ENCODE data around the gene PSMD2.

The PSMD2 gene

GRCh38 chr3:184350618-184351017 is 51.6 kb downstream of the PSMD2 start:
- H3K9ac ChIP-seq (ENCODE audit: low read length in 2 of 2), result no peak overlapping the region
- H3K27ac ChIP-seq (ENCODE audit: low read length), result no peak overlapping the region
- H3K27me3 ChIP-seq (ENCODE audit: control insufficient read depth in 1 of 2, insufficient read depth in 2 of 2, low read length in 2 of 2), result no peaks in the 10 kb centered on the region
- peaks cover 3 to 6% of the 10 kb centered on the region in 2 donors for H3K36me3 ChIP-seq (ENCODE audit: control insufficient read depth in 2 of 2, insufficient read depth in 2 of 2, low read length in 2 of 2)
- H3K9me3 ChIP-seq (ENCODE audit: control insufficient read depth in 2 of 2, low read length in 2 of 2), result no peaks in the 10 kb centered on the region
- H3K4me3 ChIP-seq (ENCODE audit: low read length in 2 of 2), result no peak overlapping the region
- H3K4me1 ChIP-seq (ENCODE audit: control insufficient read depth, insufficient read depth, low read length), result peaks cover 9% of the 10 kb centered on the region

- H3K9ac ChIP-seq (ENCODE audit: low read length in 2 of 2), result no peak overlapping the region
- H3K36me3 ChIP-seq (ENCODE audit: control insufficient read depth in 2 of 2, insufficient read depth in 2 of 2, low read length in 2 of 2), result peaks cover 5 to 7% of the 10 kb centered on the region in 2 donors
- no peak overlapping the region for H3K27ac ChIP-seq (ENCODE audit: low read length)
- no peaks in the 10 kb centered on the region for H3K27me3 ChIP-seq (ENCODE audit: control insufficient read depth in 1 of 2, insufficient read depth in 2 of 2, low read length in 2 of 2)
- H3K9me3 ChIP-seq (ENCODE audit: control insufficient read depth in 2 of 2, low read length in 2 of 2), result no peaks in the 10 kb centered on the region
- peaks cover 6% of the 10 kb centered on the region for H3K4me1 ChIP-seq (ENCODE audit: control insufficient read depth, insufficient read depth, low read length)
- no peak overlapping the region for H3K4me3 ChIP-seq (ENCODE audit: low read length in 2 of 2)
Measured at GRCh38 chr3:184351511-184352148, 52.6 kb downstream of the PSMD2 start.

GRCh38 chr3:184352149-184352785 is 53.2 kb downstream of the PSMD2 start:
- H3K27me3 ChIP-seq (ENCODE audit: control insufficient read depth in 1 of 2, insufficient read depth in 2 of 2, low read length in 2 of 2), result no peaks in the 10 kb centered on the region

GRCh38 chr3:184352897-184353545 is 54.0 kb downstream of the PSMD2 start:
- H3K27me3 ChIP-seq (ENCODE audit: control insufficient read depth in 1 of 2, insufficient read depth in 2 of 2, low read length in 2 of 2), result no peaks in the 10 kb centered on the region
- H3K9ac ChIP-seq (ENCODE audit: low read length in 2 of 2), result no peak overlapping the region
- no peak overlapping the region for H3K4me3 ChIP-seq (ENCODE audit: low read length in 2 of 2)
- no peak overlapping the region for H3K27ac ChIP-seq (ENCODE audit: low read length)
- peaks cover 9 to 11% of the 10 kb centered on the region in 2 donors for H3K36me3 ChIP-seq (ENCODE audit: control insufficient read depth in 2 of 2, insufficient read depth in 2 of 2, low read length in 2 of 2)
- H3K9me3 ChIP-seq (ENCODE audit: control insufficient read depth in 2 of 2, low read length in 2 of 2), result no peaks in the 10 kb centered on the region
- peaks cover 6% of the 10 kb centered on the region for H3K4me1 ChIP-seq (ENCODE audit: control insufficient read depth, insufficient read depth, low read length)

More at GRCh38 chr3:184352149-184352785, 53.2 kb downstream of the PSMD2 start:
- no peak overlapping the region for H3K27ac ChIP-seq (ENCODE audit: low read length)
- peaks cover 9 to 10% of the 10 kb centered on the region in 2 donors for H3K36me3 ChIP-seq (ENCODE audit: control insufficient read depth in 2 of 2, insufficient read depth in 2 of 2, low read length in 2 of 2)
- no peak overlapping the region for H3K4me3 ChIP-seq (ENCODE audit: low read length in 2 of 2)
- H3K4me1 ChIP-seq (ENCODE audit: control insufficient read depth, insufficient read depth, low read length), result peaks cover 6% of the 10 kb centered on the region
- no peaks in the 10 kb centered on the region for H3K9me3 ChIP-seq (ENCODE audit: control insufficient read depth in 2 of 2, low read length in 2 of 2)
- H3K9ac ChIP-seq (ENCODE audit: low read length in 2 of 2), result no peak overlapping the region

- no peak overlapping the region for H3K9ac ChIP-seq (ENCODE audit: low read length in 2 of 2)
- no peaks in the 10 kb centered on the region for H3K27me3 ChIP-seq (ENCODE audit: control insufficient read depth in 1 of 2, insufficient read depth in 2 of 2, low read length in 2 of 2)
- H3K36me3 ChIP-seq (ENCODE audit: control insufficient read depth in 2 of 2, insufficient read depth in 2 of 2, low read length in 2 of 2), result peaks cover 9 to 15% of the 10 kb centered on the region in 2 donors
- H3K4me1 ChIP-seq (ENCODE audit: control insufficient read depth, insufficient read depth, low read length), result peaks cover 6% of the 10 kb centered on the region
- H3K27ac ChIP-seq (ENCODE audit: low read length), result no peak overlapping the region
- H3K9me3 ChIP-seq (ENCODE audit: control insufficient read depth in 2 of 2, low read length in 2 of 2), result no peaks in the 10 kb centered on the region
- no peak overlapping the region for H3K4me3 ChIP-seq (ENCODE audit: low read length in 2 of 2)
Measured at GRCh38 chr3:184353546-184353941, 54.5 kb downstream of the PSMD2 start.

GRCh38 chr3:184354121-184354728 is 55.2 kb downstream of the PSMD2 start:
- Histone ChIP-seq H3K4me1 (ENCODE audit: control insufficient read depth, insufficient read depth, low read length) (peaks cover 6% of the 10 kb centered on the region), H3K27me3 (ENCODE audit: control insufficient read depth in 1 of 2, insufficient read depth in 2 of 2, low read length in 2 of 2) (no peaks in the 10 kb centered on the region), H3K27ac (ENCODE audit: low read length) (no peak overlapping the region), H3K9me3 (ENCODE audit: control insufficient read depth in 2 of 2, low read length in 2 of 2) (no peaks in the 10 kb centered on the region), H3K9ac (ENCODE audit: low read length in 2 of 2) (no peak overlapping the region), H3K36me3 (ENCODE audit: control insufficient read depth in 2 of 2, insufficient read depth in 2 of 2, low read length in 2 of 2) (peaks cover 9 to 15% of the 10 kb centered on the region in 2 donors), H3K4me3 (ENCODE audit: low read length in 2 of 2) (no peak overlapping the region)

GRCh38 chr3:184354754-184355153 is 55.7 kb downstream of the PSMD2 start:
- Histone ChIP-seq H3K36me3 (ENCODE audit: control insufficient read depth in 2 of 2, insufficient read depth in 2 of 2, low read length in 2 of 2) (peaks cover 9 to 15% of the 10 kb centered on the region in 2 donors), H3K27me3 (ENCODE audit: control insufficient read depth in 1 of 2, insufficient read depth in 2 of 2, low read length in 2 of 2) (no peaks in the 10 kb centered on the region), H3K27ac (ENCODE audit: low read length) (no peak overlapping the region), H3K4me1 (ENCODE audit: control insufficient read depth, insufficient read depth, low read length) (peaks cover 6% of the 10 kb centered on the region), H3K4me3 (ENCODE audit: low read length in 2 of 2) (no peak overlapping the region), H3K9me3 (ENCODE audit: control insufficient read depth in 2 of 2, low read length in 2 of 2) (no peaks in the 10 kb centered on the region), H3K9ac (ENCODE audit: low read length in 2 of 2) (no peak overlapping the region)

GRCh38 chr3:184355261-184356040 is 56.4 kb downstream of the PSMD2 start:
- Histone ChIP-seq H3K9ac (ENCODE audit: low read length in 2 of 2) (no peak overlapping the region), H3K4me1 (ENCODE audit: control insufficient read depth, insufficient read depth, low read length) (peaks cover 12% of the 10 kb centered on the region), H3K9me3 (ENCODE audit: control insufficient read depth in 2 of 2, low read length in 2 of 2) (no peaks in the 10 kb centered on the region), H3K27me3 (ENCODE audit: control insufficient read depth in 1 of 2, insufficient read depth in 2 of 2, low read length in 2 of 2) (no peaks in the 10 kb centered on the region), H3K4me3 (ENCODE audit: low read length in 2 of 2) (no peak overlapping the region), H3K27ac (ENCODE audit: low read length) (no peak overlapping the region), H3K36me3 (ENCODE audit: control insufficient read depth in 2 of 2, insufficient read depth in 2 of 2, low read length in 2 of 2) (peaks cover 9 to 15% of the 10 kb centered on the region in 2 donors)

- Histone ChIP-seq H3K4me1 (ENCODE audit: control insufficient read depth, insufficient read depth, low read length) (peaks cover 15% of the 10 kb centered on the region), H3K9me3 (ENCODE audit: control insufficient read depth in 2 of 2, low read length in 2 of 2) (no peaks in the 10 kb centered on the region), H3K27me3 (ENCODE audit: control insufficient read depth in 1 of 2, insufficient read depth in 2 of 2, low read length in 2 of 2) (no peaks in the 10 kb centered on the region), H3K36me3 (ENCODE audit: control insufficient read depth in 2 of 2, insufficient read depth in 2 of 2, low read length in 2 of 2) (peaks cover 9 to 15% of the 10 kb centered on the region in 2 donors), H3K27ac (ENCODE audit: low read length) (no peak overlapping the region), H3K9ac (ENCODE audit: low read length in 2 of 2) (no peak overlapping the region), H3K4me3 (ENCODE audit: low read length in 2 of 2) (no peak overlapping the region)
Measured at GRCh38 chr3:184357248-184358123, 58.4 kb downstream of the PSMD2 start.
